ENCODE results near the gene TUBGCP6.
"Not testable (repeated sequence)": the region's sequence is repeated elsewhere in the genome, so short reads cannot be mapped to it uniquely, and the experiment has no call there.

The TUBGCP6 gene

GRCh38 chr22:50177537-50178470 is 67.0 kb downstream of the TUBGCP6 start:
- no peak for DNase-seq

- no peak for DNase-seq
Observed at GRCh38 chr22:50176850-50177536, 67.8 kb downstream of the TUBGCP6 start.

- DNase-seq, result no peak
Observed at GRCh38 chr22:50175921-50176849, 68.6 kb downstream of the TUBGCP6 start.

- DNase-seq, result no peak
Observed at GRCh38 chr22:50175191-50175461, 69.7 kb downstream of the TUBGCP6 start.

- no peak for DNase-seq
Observed at GRCh38 chr22:50174382-50175190, 70.2 kb downstream of the TUBGCP6 start.

GRCh38 chr22:50173983-50174355 is 70.9 kb downstream of the TUBGCP6 start:
- DNase-seq, result no peak

- no peak for DNase-seq
Observed at GRCh38 chr22:50173311-50173982, 71.4 kb downstream of the TUBGCP6 start.

- no peak for DNase-seq
Observed at GRCh38 chr22:50171965-50172421, 72.8 kb downstream of the TUBGCP6 start.

- no peak for DNase-seq
Observed at GRCh38 chr22:50171319-50171964, 73.4 kb downstream of the TUBGCP6 start.

GRCh38 chr22:50170453-50171318 is 74.1 kb downstream of the TUBGCP6 start, which contains the start of gene PANX2:
Gene PANX2, plus strand, starts transcription at chr22:50170731. Its CDS starts 0 bp downstream, at chr22:50170731.
- no peak for DNase-seq

- no peak for DNase-seq
Observed at GRCh38 chr22:50169774-50170341, 75.0 kb downstream of the TUBGCP6 start.

GRCh38 chr22:50169181-50169759 is 75.6 kb downstream of the TUBGCP6 start:
- DNase-seq, result no peak

GRCh38 chr22:50168490-50169180 is 76.2 kb downstream of the TUBGCP6 start:
- DNase-seq, result not testable (repeated sequence)

- DNase-seq, result no peak
Observed at GRCh38 chr22:50167689-50168489, 76.9 kb downstream of the TUBGCP6 start.
